Measurements from ENCODE around the gene SFTA2.

- TF ChIP-seq, protein P1, sequence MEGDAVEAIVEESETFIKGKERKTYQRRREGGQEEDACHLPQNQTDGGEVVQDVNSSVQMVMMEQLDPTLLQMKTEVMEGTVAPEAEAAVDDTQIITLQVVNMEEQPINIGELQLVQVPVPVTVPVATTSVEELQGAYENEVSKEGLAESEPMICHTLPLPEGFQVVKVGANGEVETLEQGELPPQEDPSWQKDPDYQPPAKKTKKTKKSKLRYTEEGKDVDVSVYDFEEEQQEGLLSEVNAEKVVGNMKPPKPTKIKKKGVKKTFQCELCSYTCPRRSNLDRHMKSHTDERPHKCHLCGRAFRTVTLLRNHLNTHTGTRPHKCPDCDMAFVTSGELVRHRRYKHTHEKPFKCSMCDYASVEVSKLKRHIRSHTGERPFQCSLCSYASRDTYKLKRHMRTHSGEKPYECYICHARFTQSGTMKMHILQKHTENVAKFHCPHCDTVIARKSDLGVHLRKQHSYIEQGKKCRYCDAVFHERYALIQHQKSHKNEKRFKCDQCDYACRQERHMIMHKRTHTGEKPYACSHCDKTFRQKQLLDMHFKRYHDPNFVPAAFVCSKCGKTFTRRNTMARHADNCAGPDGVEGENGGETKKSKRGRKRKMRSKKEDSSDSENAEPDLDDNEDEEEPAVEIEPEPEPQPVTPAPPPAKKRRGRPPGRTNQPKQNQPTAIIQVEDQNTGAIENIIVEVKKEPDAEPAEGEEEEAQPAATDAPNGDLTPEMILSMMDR (IDR thresholded peaks at IDR 0.05): no peak
- TF ChIP-seq ZFX (IDR thresholded peaks at IDR 0.05; ENCODE audit: borderline replicate concordance): no peak
Observed at GRCh38 chr6:30897882-30898281, 34.1 kb downstream of the SFTA2 start.
